ENCODE data around the gene MTURN.

The MTURN gene

GRCh38 chr7:30113144-30113543 lies 21.6 kb upstream of the MTURN start:
- Histone ChIP-seq H3K4me3 (ENCODE audit: low read depth, low read length) (no peak overlapping the region), H3K27me3 (ENCODE audit: control insufficient read depth, insufficient read depth, low read length) (no peaks in the 10 kb centered on the region), H3K36me3 (ENCODE audit: control insufficient read depth, insufficient read depth, low read length) (no peaks in the 10 kb centered on the region), H3K4me1 (ENCODE audit: control insufficient read depth, insufficient read depth, low read length) (no peaks in the 10 kb centered on the region), H3K9ac (ENCODE audit: low read depth, low read length) (no peak overlapping the region), H3K9me3 (ENCODE audit: control insufficient read depth, insufficient read depth, low read length) (no peaks in the 10 kb centered on the region)

GRCh38 chr7:30114536-30115238 lies 20.1 kb upstream of the MTURN start:
- H3K9me3 ChIP-seq (ENCODE audit: control insufficient read depth, insufficient read depth, low read length), result no peaks in the 10 kb centered on the region
- no peaks in the 10 kb centered on the region for H3K27me3 ChIP-seq (ENCODE audit: control insufficient read depth, insufficient read depth, low read length)
- no peak overlapping the region for H3K4me3 ChIP-seq (ENCODE audit: low read depth, low read length)
- no peak overlapping the region for H3K9ac ChIP-seq (ENCODE audit: low read depth, low read length)
- H3K36me3 ChIP-seq (ENCODE audit: control insufficient read depth, insufficient read depth, low read length), result no peaks in the 10 kb centered on the region
- H3K4me1 ChIP-seq (ENCODE audit: control insufficient read depth, insufficient read depth, low read length), result no peaks in the 10 kb centered on the region

GRCh38 chr7:30115709-30116297 lies 19.0 kb upstream of the MTURN start:
- no peak overlapping the region for H3K4me3 ChIP-seq (ENCODE audit: low read depth, low read length)
- no peaks in the 10 kb centered on the region for H3K36me3 ChIP-seq (ENCODE audit: control insufficient read depth, insufficient read depth, low read length)
- H3K9me3 ChIP-seq (ENCODE audit: control insufficient read depth, insufficient read depth, low read length), result no peaks in the 10 kb centered on the region
- H3K9ac ChIP-seq (ENCODE audit: low read depth, low read length), result no peak overlapping the region
- H3K27me3 ChIP-seq (ENCODE audit: control insufficient read depth, insufficient read depth, low read length), result no peaks in the 10 kb centered on the region
- H3K4me1 ChIP-seq (ENCODE audit: control insufficient read depth, insufficient read depth, low read length), result no peaks in the 10 kb centered on the region

GRCh38 chr7:30116771-30117170 lies 18.0 kb upstream of the MTURN start:
- H3K4me1 ChIP-seq (ENCODE audit: control insufficient read depth, insufficient read depth, low read length), result no peaks in the 10 kb centered on the region
- H3K9ac ChIP-seq (ENCODE audit: low read depth, low read length), result no peak overlapping the region
- no peaks in the 10 kb centered on the region for H3K27me3 ChIP-seq (ENCODE audit: control insufficient read depth, insufficient read depth, low read length)
- H3K9me3 ChIP-seq (ENCODE audit: control insufficient read depth, insufficient read depth, low read length), result no peaks in the 10 kb centered on the region
- H3K36me3 ChIP-seq (ENCODE audit: control insufficient read depth, insufficient read depth, low read length), result no peaks in the 10 kb centered on the region
- no peak overlapping the region for H3K4me3 ChIP-seq (ENCODE audit: low read depth, low read length)

GRCh38 chr7:30117896-30118295 lies 16.9 kb upstream of the MTURN start:
- Histone ChIP-seq H3K36me3 (ENCODE audit: control insufficient read depth, insufficient read depth, low read length) (no peaks in the 10 kb centered on the region), H3K9ac (ENCODE audit: low read depth, low read length) (no peak overlapping the region)

GRCh38 chr7:30119890-30120577 lies 14.8 kb upstream of the MTURN start:
- H3K36me3 ChIP-seq (ENCODE audit: control insufficient read depth, insufficient read depth, low read length), result no peaks in the 10 kb centered on the region
- no peak overlapping the region for H3K4me3 ChIP-seq (ENCODE audit: low read depth, low read length)
- H3K4me1 ChIP-seq (ENCODE audit: control insufficient read depth, insufficient read depth, low read length), result no peaks in the 10 kb centered on the region
- H3K9me3 ChIP-seq (ENCODE audit: control insufficient read depth, insufficient read depth, low read length), result no peaks in the 10 kb centered on the region
- no peaks in the 10 kb centered on the region for H3K27me3 ChIP-seq (ENCODE audit: control insufficient read depth, insufficient read depth, low read length)
- H3K9ac ChIP-seq (ENCODE audit: low read depth, low read length), result no peak overlapping the region

More at GRCh38 chr7:30117896-30118295, 16.9 kb upstream of the MTURN start:
- H3K27me3 ChIP-seq (ENCODE audit: control insufficient read depth, insufficient read depth, low read length), result no peaks in the 10 kb centered on the region
- H3K9me3 ChIP-seq (ENCODE audit: control insufficient read depth, insufficient read depth, low read length), result no peaks in the 10 kb centered on the region
- H3K4me3 ChIP-seq (ENCODE audit: low read depth, low read length), result no peak overlapping the region
- H3K4me1 ChIP-seq (ENCODE audit: control insufficient read depth, insufficient read depth, low read length), result no peaks in the 10 kb centered on the region

GRCh38 chr7:30133736-30134610 lies 813 bp upstream of the MTURN start:
- peaks cover 30% of the 10 kb centered on the region for H3K27me3 ChIP-seq (ENCODE audit: control insufficient read depth, insufficient read depth, low read length)
- H3K9me3 ChIP-seq (ENCODE audit: control insufficient read depth, insufficient read depth, low read length), result no peaks in the 10 kb centered on the region
- H3K9ac ChIP-seq (ENCODE audit: low read depth, low read length), result no peak overlapping the region
- peak overlapping the region; percentile 48 for H3K4me3 ChIP-seq (ENCODE audit: low read depth, low read length)
- peaks cover 2% of the 10 kb centered on the region for H3K4me1 ChIP-seq (ENCODE audit: control insufficient read depth, insufficient read depth, low read length)
- H3K36me3 ChIP-seq (ENCODE audit: control insufficient read depth, insufficient read depth, low read length), result no peaks in the 10 kb centered on the region

GRCh38 chr7:30135301-30136116 lies 723 bp downstream of the MTURN start:
- Histone ChIP-seq H3K9me3 (ENCODE audit: control insufficient read depth, insufficient read depth, low read length) (no peaks in the 10 kb centered on the region), H3K27me3 (ENCODE audit: control insufficient read depth, insufficient read depth, low read length) (peaks cover 30% of the 10 kb centered on the region)

GRCh38 chr7:30136117-30136731 lies 1.4 kb downstream of the MTURN start:
- Histone ChIP-seq H3K9me3 (ENCODE audit: control insufficient read depth, insufficient read depth, low read length) (no peaks in the 10 kb centered on the region), H3K9ac (ENCODE audit: low read depth, low read length) (no peak overlapping the region), H3K4me1 (ENCODE audit: control insufficient read depth, insufficient read depth, low read length) (peaks cover 2% of the 10 kb centered on the region), H3K27me3 (ENCODE audit: control insufficient read depth, insufficient read depth, low read length) (peaks cover 27% of the 10 kb centered on the region), H3K36me3 (ENCODE audit: control insufficient read depth, insufficient read depth, low read length) (no peaks in the 10 kb centered on the region), H3K4me3 (ENCODE audit: low read depth, low read length) (peak overlapping the region; percentile 94)

More at GRCh38 chr7:30135301-30136116, 723 bp downstream of the MTURN start:
- peak overlapping the region; percentile 94 for H3K4me3 ChIP-seq (ENCODE audit: low read depth, low read length)
- no peaks in the 10 kb centered on the region for H3K36me3 ChIP-seq (ENCODE audit: control insufficient read depth, insufficient read depth, low read length)
- peak overlapping the region; percentile 47 for H3K9ac ChIP-seq (ENCODE audit: low read depth, low read length)
- H3K4me1 ChIP-seq (ENCODE audit: control insufficient read depth, insufficient read depth, low read length), result peaks cover 2% of the 10 kb centered on the region

- Histone ChIP-seq H3K4me1 (ENCODE audit: control insufficient read depth, insufficient read depth, low read length) (peaks cover 2% of the 10 kb centered on the region), H3K9me3 (ENCODE audit: control insufficient read depth, insufficient read depth, low read length) (no peaks in the 10 kb centered on the region), H3K9ac (ENCODE audit: low read depth, low read length) (no peak overlapping the region), H3K36me3 (ENCODE audit: control insufficient read depth, insufficient read depth, low read length) (no peaks in the 10 kb centered on the region), H3K4me3 (ENCODE audit: low read depth, low read length) (peak overlapping the region; percentile 94), H3K27me3 (ENCODE audit: control insufficient read depth, insufficient read depth, low read length) (peaks cover 25% of the 10 kb centered on the region)
These were observed 2.1 kb downstream of the MTURN start for GRCh38 chr7:30136743-30137485.

Measured in iPS-15b (cell line).